Activated naive CD8-positive, alpha-beta T cell treated with anti-CD3 and anti-CD28 coated beads, Interleukin-2, amount 50 U/mL, for 16 hours (primary cell): Measurements from ENCODE around the gene RRN3.
"Not testable (repeated sequence)": the region's sequence is repeated elsewhere in the genome, so short reads cannot be mapped to it uniquely, and the experiment has no call there.

ENCODE experiments used
- DNase-seq: peaks from one replicate; pipeline ENCODE4 v3.0.0-alpha.2; 2020; ENCODE audit warnings: low read depth, low spot score

The RRN3 gene

GRCh38 chr16:15093955-15094827, at the start of gene RRN3:
RRN3 (minus strand) TSS chr16:15094272; CDS start chr16:15094233, 39 bp downstream.
- DNase-seq = peak; percentile 65

- DNase-seq = not testable (repeated sequence)
Measured at GRCh38 chr16:15143601-15144091, 49.6 kb upstream of the RRN3 start.

GRCh38 chr16:15142891-15143600, 49.0 kb upstream of the RRN3 start:
- DNase-seq = not testable (repeated sequence)

- not testable (repeated sequence) for DNase-seq
Measured at GRCh38 chr16:15142107-15142890, 48.2 kb upstream of the RRN3 start.

- no peak for DNase-seq
Measured at GRCh38 chr16:15141586-15141985, 47.5 kb upstream of the RRN3 start.

GRCh38 chr16:15140444-15141365, 46.6 kb upstream of the RRN3 start:
- DNase-seq = not testable (repeated sequence)

- not testable (repeated sequence) for DNase-seq
Measured at GRCh38 chr16:15137514-15137913, 43.4 kb upstream of the RRN3 start.

GRCh38 chr16:15135483-15136360, 41.6 kb upstream of the RRN3 start:
- not testable (repeated sequence) for DNase-seq

- not testable (repeated sequence) for DNase-seq
Measured at GRCh38 chr16:15134752-15135482, 40.8 kb upstream of the RRN3 start.

GRCh38 chr16:15133554-15133953, 39.5 kb upstream of the RRN3 start:
- not testable (repeated sequence) for DNase-seq

- DNase-seq = not testable (repeated sequence)
Measured at GRCh38 chr16:15132719-15133428, 38.8 kb upstream of the RRN3 start.

- DNase-seq = not testable (repeated sequence)
Measured at GRCh38 chr16:15130943-15131700, 37.0 kb upstream of the RRN3 start.

GRCh38 chr16:15130256-15130932, 36.3 kb upstream of the RRN3 start:
- not testable (repeated sequence) for DNase-seq

- DNase-seq = not testable (repeated sequence)
Measured at GRCh38 chr16:15127641-15128425, 33.8 kb upstream of the RRN3 start.

GRCh38 chr16:15100372-15100987, 6.4 kb upstream of the RRN3 start:
- DNase-seq = not testable (repeated sequence)
